ENCODE measurements around the gene AKAP6. TPM values are rescaled to one million over a fixed set of nuclear protein-coding genes. Genes with fewer than 3 reads are reported as not detected.

AKAP6 gene
- total and polyA plus RNA-seq, 10 of the 15 experiments (the other 5 are each of a cell fraction or from before 2014, with no cell fraction given): 0.35 to 5.9 (median 2.2) TPM

DNA sequence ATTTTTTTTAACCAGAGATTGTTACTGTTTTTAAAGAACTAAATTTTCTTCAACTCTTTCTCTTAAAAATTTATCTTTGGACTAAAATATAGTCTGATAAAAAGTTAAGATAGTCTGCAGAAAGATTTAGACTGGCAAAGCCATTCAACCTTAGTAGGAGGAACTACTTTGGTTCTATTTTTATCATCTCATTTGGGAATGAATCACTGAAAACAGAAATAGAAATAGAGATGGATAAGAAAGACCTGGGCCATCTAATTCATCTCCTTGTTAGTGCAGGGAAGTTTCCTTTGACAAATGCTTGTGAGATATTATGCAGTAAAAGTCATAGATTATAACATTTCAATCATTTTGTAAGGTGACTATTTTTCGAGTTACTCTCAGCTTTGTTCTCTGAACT, 346.3 kb downstream of the AKAP6 start:
- WGBS (ENCODE audit: insufficient coverage, insufficient replicate concordance, low lambda C conversion rate, missing lambda C conversion rate): 95% methylated on average over 1 of the region's 1 CpG
- SMC1A ChIA-PET (ENCODE audit: uncharacterized antibody, unreplicated experiment): no interaction called here
- CTCF ChIA-PET: no interaction called here
- no peak overlapping the region for H3K4me2 ChIP-seq (ENCODE audit: control insufficient read depth, insufficient read depth)
- H3K4me1 ChIP-seq (ENCODE audit: control insufficient read depth, insufficient read depth, low read length): no peaks in the 10 kb centered on the region
- H3K9ac ChIP-seq (ENCODE audit: control insufficient read depth, insufficient read depth, low read length): no peak overlapping the region
- no peaks in the 10 kb centered on the region for H4K20me1 ChIP-seq (ENCODE audit: control insufficient read depth, insufficient read depth)
- DNase-seq (ENCODE audit: low read depth, low spot score): no peak
- RAD21 ChIA-PET (ENCODE audit: unreplicated experiment): no interaction called here
- intact Hi-C loops (cut with micrococcal nuclease; ENCODE audit: unreplicated experiment): no loop called here
- no peak overlapping the region for H3K4me3 ChIP-seq
- TF ChIP-seq MEF2A (IDR thresholded peaks at IDR 0.05; ENCODE audit: insufficient read depth, low read depth, low read length): no peak
- TF ChIP-seq RUNX3 (IDR thresholded peaks at IDR 0.05; ENCODE audit: low read length): no peak
- no peaks in the 10 kb centered on the region for H3K79me2 ChIP-seq (ENCODE audit: control insufficient read depth, insufficient read depth, low read length)
- H3K27me3 ChIP-seq (replicated peaks in 1 of 2; ENCODE audit: control insufficient read depth in 2 of 2, insufficient read depth in 2 of 2, low read length in 1 of 2): no peaks in the 10 kb centered on the region
- POLR2A ChIA-PET: no interaction called here
- FAIRE-seq: no peak
- in situ Hi-C loops (cut with MboI): no loop called here
- H2AFZ ChIP-seq (ENCODE audit: control insufficient read depth, low read depth, low read length): no peak overlapping the region
- no peaks in the 10 kb centered on the region for H3K36me3 ChIP-seq (ENCODE audit: control insufficient read depth in 2 of 2, insufficient read depth in 2 of 2, low read length in 1 of 2)
- no peak for ATAC-seq
- no TSS peak for BruUV-seq (replicated peaks)
- H3K9me3 ChIP-seq (replicated peaks; ENCODE audit: control insufficient read depth, insufficient read depth, low read length): no peaks in the 10 kb centered on the region
- H3K27ac ChIP-seq (ENCODE audit: control insufficient read depth, insufficient read depth): no peak overlapping the region

DNA sequence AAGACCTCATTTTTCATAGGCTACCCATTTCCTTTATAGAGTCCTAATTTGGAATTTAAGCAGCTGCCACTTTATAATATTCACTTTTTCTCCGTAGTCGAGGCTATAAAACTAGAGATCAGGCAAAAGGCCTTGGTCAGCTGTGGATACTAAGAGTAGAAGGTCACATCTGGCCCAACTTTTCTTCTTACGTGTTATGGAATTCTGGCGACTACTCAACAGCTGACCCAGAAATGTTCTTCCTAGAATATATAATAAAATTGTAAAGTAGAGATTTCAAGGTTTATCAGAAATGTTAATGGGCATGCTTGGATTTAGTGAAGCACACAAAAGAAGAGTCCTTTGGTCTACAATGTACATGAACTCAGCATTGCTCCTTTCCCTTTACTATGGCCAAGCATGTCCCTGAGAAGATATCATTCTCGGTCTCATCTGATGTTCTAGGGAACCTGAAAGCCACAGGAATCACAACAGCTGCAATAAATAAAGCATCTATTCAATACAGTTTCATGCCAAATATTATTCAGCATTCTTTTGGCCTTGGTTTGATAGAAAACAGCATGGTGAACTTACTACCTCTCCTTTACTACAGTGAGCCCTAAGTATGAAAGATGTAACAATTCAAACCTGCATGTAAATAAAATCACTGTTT, 348.2 kb downstream of the AKAP6 start:
- Histone ChIP-seq H3K27me3 (replicated peaks in 1 of 2; ENCODE audit: control insufficient read depth in 2 of 2, insufficient read depth in 2 of 2, low read length in 1 of 2) (no peaks in the 10 kb centered on the region), H4K20me1 (ENCODE audit: control insufficient read depth, insufficient read depth) (no peaks in the 10 kb centered on the region), H3K9me3 (replicated peaks; ENCODE audit: control insufficient read depth, insufficient read depth, low read length) (no peaks in the 10 kb centered on the region), H3K9ac (ENCODE audit: control insufficient read depth, insufficient read depth, low read length) (no peak overlapping the region), H3K79me2 (ENCODE audit: control insufficient read depth, insufficient read depth, low read length) (no peaks in the 10 kb centered on the region), H3K4me2 (ENCODE audit: control insufficient read depth, insufficient read depth) (no peak overlapping the region), H3K36me3 (ENCODE audit: control insufficient read depth in 2 of 2, insufficient read depth in 2 of 2, low read length in 1 of 2) (no peaks in the 10 kb centered on the region), H3K27ac (ENCODE audit: control insufficient read depth, insufficient read depth) (no peak overlapping the region), H2AFZ (ENCODE audit: control insufficient read depth, low read depth, low read length) (no peak overlapping the region), H3K4me3 (no peak overlapping the region), H3K4me1 (ENCODE audit: control insufficient read depth, insufficient read depth, low read length) (no peaks in the 10 kb centered on the region)
- ChIA-PET CTCF (no interaction called here), SMC1A (ENCODE audit: uncharacterized antibody, unreplicated experiment) (no interaction called here), POLR2A (no interaction called here), RAD21 (ENCODE audit: unreplicated experiment) (no interaction called here)
- TF ChIP-seq, protein P1, sequence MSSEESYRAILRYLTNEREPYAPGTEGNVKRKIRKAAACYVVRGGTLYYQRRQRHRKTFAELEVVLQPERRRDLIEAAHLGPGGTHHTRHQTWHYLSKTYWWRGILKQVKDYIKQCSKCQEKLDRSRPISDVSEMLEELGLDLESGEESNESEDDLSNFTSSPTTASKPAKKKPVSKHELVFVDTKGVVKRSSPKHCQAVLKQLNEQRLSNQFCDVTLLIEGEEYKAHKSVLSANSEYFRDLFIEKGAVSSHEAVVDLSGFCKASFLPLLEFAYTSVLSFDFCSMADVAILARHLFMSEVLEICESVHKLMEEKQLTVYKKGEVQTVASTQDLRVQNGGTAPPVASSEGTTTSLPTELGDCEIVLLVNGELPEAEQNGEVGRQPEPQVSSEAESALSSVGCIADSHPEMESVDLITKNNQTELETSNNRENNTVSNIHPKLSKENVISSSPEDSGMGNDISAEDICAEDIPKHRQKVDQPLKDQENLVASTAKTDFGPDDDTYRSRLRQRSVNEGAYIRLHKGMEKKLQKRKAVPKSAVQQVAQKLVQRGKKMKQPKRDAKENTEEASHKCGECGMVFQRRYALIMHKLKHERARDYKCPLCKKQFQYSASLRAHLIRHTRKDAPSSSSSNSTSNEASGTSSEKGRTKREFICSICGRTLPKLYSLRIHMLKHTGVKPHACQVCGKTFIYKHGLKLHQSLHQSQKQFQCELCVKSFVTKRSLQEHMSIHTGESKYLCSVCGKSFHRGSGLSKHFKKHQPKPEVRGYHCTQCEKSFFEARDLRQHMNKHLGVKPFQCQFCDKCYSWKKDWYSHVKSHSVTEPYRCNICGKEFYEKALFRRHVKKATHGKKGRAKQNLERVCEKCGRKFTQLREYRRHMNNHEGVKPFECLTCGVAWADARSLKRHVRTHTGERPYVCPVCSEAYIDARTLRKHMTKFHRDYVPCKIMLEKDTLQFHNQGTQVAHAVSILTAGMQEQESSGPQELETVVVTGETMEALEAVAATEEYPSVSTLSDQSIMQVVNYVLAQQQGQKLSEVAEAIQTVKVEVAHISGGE (CRISPR knock-in tag; IDR thresholded peaks at IDR 0.05): no peak
- TF ChIP-seq RBBP5 (conservative IDR thresholded peaks at IDR 0.05) (no peak), NFYB (IDR thresholded peaks at IDR 0.05; ENCODE audit: insufficient read depth, low read depth, low read length) (no peak), CBX3 (IDR thresholded peaks at IDR 0.05; ENCODE audit: borderline replicate concordance, low read depth) (no peak), CHD2 (IDR thresholded peaks at IDR 0.05; ENCODE audit: borderline replicate concordance, low read depth, low read length) (no peak), SIX5 (IDR thresholded peaks at IDR 0.05; ENCODE audit: low read depth, low read length, severe bottlenecking) (no peak), YY1 (IDR thresholded peaks at IDR 0.05; ENCODE audit: low read depth, low read length) (no peak), CHD4 (IDR thresholded peaks at IDR 0.05) (no peak)
- FAIRE-seq (peak; percentile 49), DNase-seq (ENCODE audit: low read depth, low spot score) (no peak), ATAC-seq (no peak)
- in situ Hi-C loops (cut with MboI): no loop called here
- no TSS peak for BruUV-seq (replicated peaks)
- intact Hi-C loops (cut with micrococcal nuclease; ENCODE audit: unreplicated experiment): no loop called here
- WGBS (ENCODE audit: insufficient coverage, insufficient replicate concordance, low lambda C conversion rate, missing lambda C conversion rate): 80% methylated on average over 5 of the region's 5 CpGs
